ENCODE results near the gene GRID2IP.

- TF ChIP-seq GATA3 (IDR thresholded peaks at IDR 0.05; ENCODE audit: low read depth, low read length) (no peak), GATA2 (IDR thresholded peaks at IDR 0.05; ENCODE audit: low read depth, low read length) (no peak)
These were observed 60.1 kb downstream of the GRID2IP start for GRCh38 chr7:6491194-6491593.

All from SH-SY5Y (cell line).